Transverse colon (tissue), 4 donors: ENCODE data around the gene THOC7. TPM values are rescaled to one million over a fixed set of nuclear protein-coding genes. Genes with fewer than 3 reads are reported as not detected.

Source experiments
- DNase-seq: peaks from one replicate; pipeline ENCODE4 v3.0.0-alpha.2; 2019
- H3K27ac ChIP-seq, 4 donors: fragments of 200-600 bp; sonication (generic); 2 replicates each; pipeline ENCODE4 v1.5.1; 2016 to 2018; ENCODE audit warnings: inconsistent platforms in 4 of 4
- H3K27me3 ChIP-seq: fragments of 200-600 bp; sonication (generic); 2 replicates; pipeline ENCODE4 v1.5.1; 2017; ENCODE audit warnings: inconsistent platforms
- H3K36me3 ChIP-seq, 4 donors: fragments of 200-600 bp; sonication (generic); 2 replicates each; pipeline ENCODE4 v1.5.1; 2017 to 2019; ENCODE audit warnings: inconsistent platforms in 4 of 4
- H3K4me1 ChIP-seq, 4 donors: fragments of 200-600 bp; sonication (generic); 2 replicates each; pipeline ENCODE4 v1.5.1; 2017 to 2020; ENCODE audit warnings: inconsistent platforms in 4 of 4
- H3K4me3 ChIP-seq, 4 donors: fragments of 200-600 bp; sonication (generic); 1 replicate in 1 of 4; 2 replicates in 3 of 4; pipeline versions ENCODE4 v1.5.1 to v1.6.1; 2017 to 2019; ENCODE audit warnings: inconsistent platforms in 4 of 4
- H3K9me3 ChIP-seq, 2 donors: fragments of 200-600 bp; sonication (generic); 2 replicates each; pipeline ENCODE4 v1.5.1; 2017 to 2019; ENCODE audit warnings: inconsistent platforms in 2 of 2
- CTCF ChIP-seq, 5 experiments: fragments of 200-600 bp in 3 of 5; fragments of 450-650 bp in 2 of 5; sonication (generic) in 3 of 5; IDR thresholded peaks; 1 replicate in 2 of 5; 2 replicates in 3 of 5; pipeline ENCODE4 v1.5.1; 2016 to 2017; ENCODE audit warnings: antibody characterized with exemption in 5 of 5, inconsistent platforms in 3 of 5, mild to moderate bottlenecking in 2 of 5, moderate library complexity in 1 of 5
- EP300 ChIP-seq: sonication (generic); formaldehyde crosslinking; IDR thresholded peaks from one replicate; pipeline ENCODE4 v1.6.1; 2017; ENCODE audit warnings: antibody characterized with exemption, low read depth
- POLR2A ChIP-seq: fragments of 450-650 bp; IDR thresholded peaks from one replicate; pipeline ENCODE4 v1.6.1; 2016; ENCODE audit warnings: antibody characterized with exemption, mild to moderate bottlenecking, moderate library complexity
- POLR2AphosphoS5 ChIP-seq, 3 donors: sonication (generic); formaldehyde crosslinking; IDR thresholded peaks; one replicate each; pipeline ENCODE4 v1.6.1; 2016; ENCODE audit warnings: antibody characterized with exemption in 3 of 3
- WGBS, 2 donors: methylation state at CpG; one replicate each; pipeline ENCODE4 v1.1.5; 2018; ENCODE audit warnings: low coverage in 1 of 2; 5-methylcytosine and 5-hydroxymethylcytosine counted together
- in situ Hi-C, 4 donors: fragments of 200-750 bp; cut with MboI; loops; one replicate each; pipeline versions ENCODE4 v1.15.0 to v1.15.1; 2017; ENCODE audit warnings: low sequenced_read_pairs in 3 of 4, low pct_ligation_motif_present in 1 of 4, low pct_unique_long_range_greater_than_20kb in 1 of 4
- intact Hi-C: fragments of 100-400 bp; cut with DNase I; formaldehyde crosslinking; loops from one replicate; pipeline ENCODE4 v1.15.1; 2023; ENCODE audit warnings: low total_unique reads
- total RNA-seq, 4 donors: library from RNA; depleted of rRNA; stranded (reverse); fragments of >200 nt; gene quantifications; one replicate each; pipeline ENCODE4 v1.1.0, GENCODE V29; 2016

The THOC7 gene
- total RNA-seq, 4 donors from 2014 or later = 5.2 to 54.5 (median 40.8) TPM

- in situ Hi-C loops (no loop called here), intact Hi-C loops (no loop called here)
- Histone ChIP-seq H3K9me3 (no peaks in the 10 kb centered on the region), H3K4me3 (no peak overlapping the region), H3K27ac (no peak overlapping the region), H3K4me1 (peaks cover 6 to 27% (median 13%) of the 10 kb centered on the region in 4 donors), H3K36me3 (no peaks in the 10 kb centered on the region), H3K27me3 (no peaks in the 10 kb centered on the region)
- DNase-seq = no peak
- 38 to 74% methylated on average over 2 of the region's 2 CpGs for WGBS, 2 donors
- TF ChIP-seq CTCF (IDR thresholded peaks at IDR 0.05) (no peak), POLR2A (no peak), EP300 (no peak)
These were observed 44.6 kb upstream of the THOC7 start for GRCh38 chr3:63908081-63908736.

GRCh38 chr3:63905731-63906620 is 42.4 kb upstream of the THOC7 start:
- intact Hi-C loops = no loop called here
- no peak for DNase-seq
- no peak overlapping the region for H3K4me3 ChIP-seq
- peaks cover 2 to 21% (median 5%) of the 10 kb centered on the region in 4 donors for H3K4me1 ChIP-seq
- TF ChIP-seq CTCF (IDR thresholded peaks at IDR 0.05) (no peak), EP300 (no peak), POLR2AphosphoS5 (IDR thresholded peaks at IDR 0.05) (no peak), POLR2A (no peak)
- in situ Hi-C loops = no loop called here
- 52 to 68% methylated on average over 3 to 4 of the region's 4 CpGs for WGBS, 2 donors
- no peaks in the 10 kb centered on the region for H3K27me3 ChIP-seq
- H3K9me3 ChIP-seq = no peaks in the 10 kb centered on the region
- H3K27ac ChIP-seq = peak overlapping the region in 2 of 4 donors; percentile 3 to 30
- no peaks in the 10 kb centered on the region for H3K36me3 ChIP-seq

GRCh38 chr3:63900459-63900858 is 36.9 kb upstream of the THOC7 start:
- TF ChIP-seq EP300 (no peak), CTCF (IDR thresholded peaks at IDR 0.05) (no peak), POLR2AphosphoS5 (IDR thresholded peaks at IDR 0.05) (no peak)
- no peaks in the 10 kb centered on the region for H3K27me3 ChIP-seq
- in situ Hi-C loops = no loop called here
- intact Hi-C loops = no loop called here
- no peaks in the 10 kb centered on the region for H3K9me3 ChIP-seq
- H3K27ac ChIP-seq = no peak overlapping the region
- no peak overlapping the region for H3K4me3 ChIP-seq
- H3K36me3 ChIP-seq = peaks cover 0 to 9% (median 2%) of the 10 kb centered on the region in 4 donors
- H3K4me1 ChIP-seq = peaks cover 0 to 11% (median 4%) of the 10 kb centered on the region in 4 donors
- 79 to 82% methylated on average over 2 of the region's 2 CpGs for WGBS, 2 donors
- DNase-seq = no peak

- in situ Hi-C loops = no loop called here
- Histone ChIP-seq H3K27ac (no peak overlapping the region), H3K36me3 (peaks cover 0 to 9% (median 2%) of the 10 kb centered on the region in 4 donors), H3K4me3 (no peak overlapping the region), H3K9me3 (no peaks in the 10 kb centered on the region), H3K27me3 (no peaks in the 10 kb centered on the region), H3K4me1 (peaks cover 0 to 16% (median 4%) of the 10 kb centered on the region in 4 donors)
- intact Hi-C loops = no loop called here
- WGBS, 2 donors = 84 to 97% methylated on average over 5 of the region's 5 CpGs
- no peak for TF ChIP-seq CTCF (IDR thresholded peaks at IDR 0.05)
- no peak for TF ChIP-seq EP300
- TF ChIP-seq POLR2AphosphoS5 (IDR thresholded peaks at IDR 0.05) = no peak
- TF ChIP-seq POLR2A = no peak
- no peak for DNase-seq
These were observed 36.4 kb upstream of the THOC7 start for GRCh38 chr3:63900010-63900409.
